Activated naive CD4-positive, alpha-beta T cell treated with Interleukin-2 at 50 U/mL for 16 hours (primary cell): ENCODE results near the gene SLC35E2B.
"Not testable (repeated sequence)": the region's sequence is repeated elsewhere in the genome, so short reads cannot be mapped to it uniquely, and the experiment has no call there.

Experiments
- DNase-seq: peaks from one replicate; pipeline ENCODE4 v3.0.0-alpha.2; 2020

SLC35E2B gene

DNA sequence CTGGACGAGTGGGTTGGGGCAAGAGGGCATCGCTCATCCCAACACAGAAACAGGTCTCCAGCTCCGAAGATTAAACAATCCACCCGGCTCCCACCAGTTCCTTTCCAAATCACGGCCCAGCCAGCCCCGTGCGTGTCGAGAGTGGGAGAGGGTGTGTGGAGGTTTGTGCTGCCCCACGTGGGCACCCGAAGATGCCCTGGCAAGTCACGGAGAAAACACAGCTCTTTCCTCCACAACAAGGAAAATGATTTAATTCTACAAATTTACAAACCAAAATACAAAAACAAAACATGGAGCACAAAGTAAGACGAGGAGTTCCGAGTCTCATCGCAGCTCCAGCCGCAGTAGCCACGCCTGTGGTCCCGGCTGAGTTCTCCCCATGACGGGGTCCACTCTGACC lies 9.9 kb upstream of the SLC35E2B start:
- DNase-seq: not testable (repeated sequence)

DNA sequence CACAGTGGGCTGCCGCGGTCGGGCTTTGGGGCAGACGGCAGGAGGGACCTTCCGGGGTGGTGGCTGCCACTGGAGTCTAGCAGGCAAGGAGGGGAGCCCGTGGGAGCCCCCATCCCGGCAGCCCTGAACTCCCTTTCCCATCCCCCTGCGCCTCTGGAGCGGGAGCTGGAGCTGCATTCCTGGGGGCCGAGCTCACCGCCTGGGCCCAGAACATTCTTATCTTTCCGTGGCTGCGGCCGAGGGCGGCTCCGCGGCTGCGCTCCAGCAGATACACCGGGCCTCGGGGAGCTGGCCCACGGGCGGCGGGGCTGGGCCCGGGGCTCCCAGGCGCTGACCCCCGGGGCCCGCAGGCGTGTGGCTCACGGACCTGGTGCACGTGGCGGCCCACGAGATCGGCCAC lies 8.0 kb upstream of the SLC35E2B start:
- DNase-seq: not testable (repeated sequence)

DNA sequence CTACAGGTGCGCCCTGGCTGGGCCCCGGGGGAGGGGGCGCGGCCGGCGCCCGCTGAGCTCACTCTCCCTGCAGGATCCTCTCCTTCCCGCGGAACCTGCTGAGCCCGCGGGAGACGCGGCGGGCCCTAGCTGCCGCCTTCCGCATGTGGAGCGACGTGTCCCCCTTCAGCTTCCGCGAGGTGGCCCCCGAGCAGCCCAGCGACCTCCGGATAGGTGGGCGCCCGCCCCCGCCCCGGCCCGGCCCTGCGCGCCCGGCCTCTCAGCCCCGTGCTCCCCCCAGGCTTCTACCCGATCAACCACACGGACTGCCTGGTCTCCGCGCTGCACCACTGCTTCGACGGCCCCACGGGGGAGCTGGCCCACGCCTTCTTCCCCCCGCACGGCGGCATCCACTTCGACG lies 7.5 kb upstream of the SLC35E2B start:
- DNase-seq: not testable (repeated sequence)

DNA sequence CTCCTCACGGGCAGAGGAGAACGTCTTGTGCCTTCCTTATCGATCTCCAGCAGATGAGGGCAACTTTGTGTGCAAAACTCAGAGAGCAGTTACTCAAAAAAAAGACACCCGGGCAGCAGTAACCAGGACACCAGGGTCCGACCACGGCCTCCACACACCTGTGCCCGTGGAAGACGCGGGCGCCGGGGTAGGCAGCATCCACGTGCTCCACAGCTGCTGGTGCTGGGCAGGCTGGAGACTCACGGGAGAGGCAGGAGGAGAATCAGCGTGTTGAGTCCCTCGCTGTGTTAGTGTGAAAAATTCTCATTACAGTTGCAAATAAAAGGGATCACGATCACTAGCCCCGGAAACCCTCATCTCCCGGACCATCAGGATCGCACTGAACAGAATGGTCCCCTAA lies 6.5 kb upstream of the SLC35E2B start:
- DNase-seq: not testable (repeated sequence)

DNA sequence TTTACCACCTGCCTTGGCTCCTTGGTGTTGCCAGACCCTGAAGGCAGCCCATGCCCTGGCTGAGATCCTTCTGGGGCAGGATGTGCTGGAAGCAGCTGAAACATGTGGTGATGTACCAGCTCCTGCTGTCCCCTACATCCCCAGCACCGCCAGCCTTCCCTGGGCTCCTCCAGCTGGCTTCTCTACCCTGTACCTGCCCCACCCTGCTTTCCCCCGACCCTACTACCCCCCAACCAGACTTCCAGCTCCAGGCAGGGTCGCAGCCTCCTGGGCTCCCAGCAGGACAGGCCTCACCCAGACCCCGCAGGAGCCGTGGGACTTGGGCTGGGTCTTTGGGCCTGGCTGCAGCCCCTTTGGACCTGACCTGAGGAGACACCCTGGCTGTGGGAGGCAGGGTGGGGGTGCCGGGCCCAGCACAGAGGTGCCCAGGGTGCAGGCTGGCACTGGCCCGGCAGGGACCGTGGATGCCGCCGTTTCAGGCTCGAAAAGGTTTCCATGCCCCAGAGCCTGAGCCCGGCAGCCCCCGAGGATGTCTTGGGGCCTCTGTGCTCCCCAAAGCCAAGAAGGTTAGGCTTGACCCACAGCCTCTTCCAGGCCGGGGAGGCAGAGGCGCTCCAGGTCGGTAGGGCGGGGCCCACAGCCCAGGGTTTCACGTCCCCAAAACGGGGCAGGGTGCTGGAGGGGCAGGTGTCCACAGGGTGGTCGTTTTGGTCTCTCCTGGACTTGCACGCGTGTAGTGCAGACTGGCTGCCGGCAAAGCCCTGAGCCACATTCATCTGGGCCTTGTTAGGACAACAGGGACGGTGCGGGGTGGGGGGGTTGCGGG lies 5.0 kb upstream of the SLC35E2B start:
- not testable (repeated sequence) for DNase-seq

DNA sequence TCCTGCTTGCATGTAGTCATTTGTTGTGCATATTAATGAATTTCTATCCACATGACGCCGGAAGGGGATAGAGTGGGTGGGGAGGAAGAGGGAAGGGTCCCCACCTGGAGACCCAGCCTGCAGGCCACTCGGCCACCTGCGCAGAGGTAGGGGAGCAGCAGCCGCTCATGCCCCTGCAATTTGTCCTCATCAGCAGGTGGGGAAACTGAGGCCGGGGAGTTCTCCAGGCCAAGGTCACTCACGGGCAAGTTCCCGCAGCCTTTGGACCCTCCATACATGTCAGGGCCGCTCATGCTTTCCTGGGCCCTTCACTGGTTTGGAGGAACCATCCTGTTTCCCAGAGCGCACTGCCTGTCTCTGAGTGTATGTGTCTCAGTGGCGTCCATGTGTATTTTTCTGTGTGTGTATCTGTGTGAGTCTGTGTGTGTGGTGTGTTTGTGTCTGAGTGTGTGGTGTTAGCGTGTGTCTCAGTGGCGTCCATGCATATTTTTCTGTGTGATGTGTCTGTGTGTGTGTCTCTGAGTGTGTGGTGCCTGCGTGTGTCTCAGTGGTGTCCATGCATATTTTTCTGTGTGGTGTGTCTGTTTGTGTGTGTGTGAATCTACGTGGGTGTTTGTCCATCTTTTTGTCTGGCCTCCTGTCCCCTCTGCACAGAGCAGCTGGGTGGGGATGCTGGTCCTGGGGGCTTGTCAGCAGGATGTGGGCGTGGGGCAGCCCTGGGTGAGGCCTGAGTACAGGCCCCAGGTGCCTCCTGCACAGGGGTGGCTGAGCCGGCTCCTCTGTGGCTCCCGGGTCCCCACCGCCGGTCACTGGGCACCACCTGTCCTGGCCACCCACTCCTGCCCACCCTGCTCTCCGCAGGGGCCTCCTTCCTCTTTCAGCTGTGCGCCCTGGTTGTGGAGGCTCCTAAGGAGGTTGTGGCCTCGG lies 4.1 kb upstream of the SLC35E2B start:
- not testable (repeated sequence) for DNase-seq

DNA sequence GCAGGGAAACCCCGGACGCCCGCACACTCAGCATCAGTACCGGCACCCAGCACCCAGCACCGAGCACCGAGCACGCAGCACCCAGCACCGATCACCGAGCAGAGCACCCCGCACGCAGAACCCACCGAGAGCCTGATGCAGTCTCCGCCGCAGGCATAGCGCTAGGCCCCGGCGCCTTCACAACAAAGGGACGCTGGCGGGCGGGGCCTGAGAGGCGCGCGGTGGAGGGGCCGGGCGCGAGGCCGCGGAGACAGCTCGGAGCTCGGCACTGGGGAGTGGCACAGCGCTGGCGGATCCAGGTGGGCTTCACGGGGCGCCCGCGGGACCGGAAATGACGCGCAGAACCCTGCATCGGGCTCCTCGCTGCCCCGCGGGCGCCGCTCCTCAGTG lies 276 bp downstream of the SLC35E2B start:
- DNase-seq: peak; percentile 62

DNA sequence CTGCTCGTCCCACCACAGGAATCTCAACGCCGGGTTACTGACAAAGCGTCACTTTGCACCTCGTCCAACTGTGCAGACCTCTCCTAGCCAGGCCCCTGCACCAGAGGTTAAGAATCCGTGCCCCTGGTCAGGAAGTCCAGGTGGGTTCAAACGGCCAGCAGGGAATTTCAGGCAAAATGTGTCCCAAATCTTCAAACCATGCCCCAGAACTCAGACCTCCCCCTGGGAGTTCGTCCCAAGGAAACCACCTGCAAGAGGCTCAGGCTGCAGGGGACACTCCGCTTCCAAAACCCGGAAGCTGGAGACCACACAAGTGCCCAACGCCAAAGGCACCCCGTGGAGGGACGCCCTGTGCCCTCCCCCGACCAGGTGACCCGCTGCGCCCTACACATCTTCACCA lies 1.2 kb downstream of the SLC35E2B start:
- DNase-seq: not testable (repeated sequence)

DNA sequence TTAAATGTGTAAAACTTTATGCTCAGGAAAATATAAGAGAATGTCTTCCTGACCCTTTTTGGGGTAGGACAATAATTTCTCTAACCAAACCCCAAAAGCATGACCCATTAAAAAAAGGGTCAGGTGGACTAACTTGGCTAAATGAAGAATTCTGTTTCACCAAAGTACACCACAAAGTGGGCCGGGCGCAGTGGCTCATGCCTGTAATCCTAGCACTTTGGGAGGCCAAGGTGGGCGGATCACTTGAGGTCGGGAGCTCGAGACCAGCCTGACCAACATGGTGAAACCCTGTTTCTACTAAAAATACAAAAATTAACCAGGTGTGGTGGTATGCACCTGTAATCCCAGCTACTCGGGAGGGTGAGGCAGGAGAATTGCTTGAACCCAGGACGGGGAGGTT lies 3.1 kb downstream of the SLC35E2B start:
- DNase-seq: not testable (repeated sequence)

DNA sequence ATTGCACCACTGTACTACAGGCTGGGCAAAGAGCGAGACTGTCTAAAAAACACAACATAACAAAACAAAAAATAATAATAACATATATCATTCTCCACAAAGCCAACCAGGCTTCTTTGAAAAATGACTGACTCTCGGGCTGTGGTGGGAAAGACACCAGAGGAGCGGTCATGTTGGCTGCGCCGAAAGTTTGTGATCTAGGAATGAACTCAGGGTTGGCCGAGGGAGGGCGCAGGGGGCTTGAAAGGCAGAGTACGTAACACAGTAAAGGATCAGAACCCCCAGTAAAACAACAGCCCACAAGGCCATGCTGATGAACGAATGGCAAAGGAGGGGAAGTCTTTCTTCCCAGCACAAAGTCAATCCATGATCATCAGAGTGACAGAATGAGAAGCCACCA lies 4.7 kb downstream of the SLC35E2B start:
- no peak for DNase-seq

DNA sequence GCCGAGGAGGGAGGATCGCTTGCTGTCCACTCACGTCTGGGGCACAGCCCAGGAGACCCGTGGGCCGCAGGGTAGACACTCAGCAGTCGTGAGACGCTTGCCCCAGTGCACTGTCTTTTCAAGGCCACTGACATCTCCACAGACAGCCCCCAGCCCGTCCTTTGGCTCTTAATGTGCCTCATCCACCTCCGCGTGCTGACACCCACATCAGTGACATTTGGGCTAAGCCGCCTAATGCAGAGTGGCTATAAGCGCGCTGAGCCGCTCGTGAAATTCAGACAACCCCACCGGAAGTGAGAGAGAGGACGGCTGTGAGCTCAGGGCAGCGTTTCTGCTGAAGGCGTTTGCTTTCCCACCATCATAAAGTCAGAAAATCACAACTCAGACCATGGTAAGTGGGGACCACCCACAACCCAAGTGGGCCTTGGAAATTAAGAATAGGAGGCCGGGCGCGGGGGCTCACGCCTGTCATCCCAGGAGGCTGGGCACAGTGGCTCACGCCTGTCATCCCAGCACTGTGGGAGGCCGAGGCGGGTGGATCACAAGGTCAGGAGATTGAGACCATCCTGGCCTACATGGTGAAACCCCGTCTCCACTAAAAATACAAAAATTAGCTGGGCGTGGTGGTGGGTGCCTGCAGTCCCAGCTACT lies 8.4 kb downstream of the SLC35E2B start:
- no peak for DNase-seq

DNA sequence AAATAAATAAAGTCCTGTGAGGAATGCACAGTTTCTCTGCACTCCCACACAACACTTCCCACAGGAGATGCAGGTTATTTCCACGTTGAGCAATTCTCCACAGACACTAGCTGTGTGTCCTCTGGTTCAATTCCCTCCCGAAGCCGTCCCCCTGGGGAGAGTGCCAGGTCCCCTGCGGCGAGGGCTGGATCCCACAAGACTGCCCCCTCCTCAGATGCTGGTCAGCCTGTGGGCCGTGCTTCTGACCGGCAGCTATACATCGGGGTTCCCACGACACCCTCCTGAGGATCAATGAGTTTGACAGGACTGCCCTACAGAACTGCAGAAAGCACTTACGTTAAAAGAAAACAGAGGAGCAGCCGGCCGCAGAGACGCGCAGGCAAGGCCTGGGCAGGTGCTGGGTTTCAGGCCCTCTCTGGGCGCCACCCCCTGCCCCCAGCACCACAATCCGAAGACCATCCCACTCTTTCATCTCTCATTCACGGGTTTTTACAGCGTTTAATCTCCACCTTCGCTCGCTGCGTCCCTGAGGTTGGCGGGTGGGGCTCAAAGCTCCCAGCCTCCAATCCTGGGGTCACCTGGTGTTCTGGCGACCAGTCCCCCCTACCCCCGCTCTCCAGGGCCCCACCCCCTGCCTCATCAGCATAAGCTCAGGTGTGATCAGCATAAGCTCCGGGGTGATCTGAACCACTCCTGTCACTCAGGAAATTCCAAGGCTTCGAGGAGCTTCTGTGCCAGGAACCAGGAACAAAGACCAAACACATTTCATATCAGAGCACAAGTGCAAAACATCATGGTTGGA lies 9.3 kb downstream of the SLC35E2B start:
- DNase-seq: no peak

DNA sequence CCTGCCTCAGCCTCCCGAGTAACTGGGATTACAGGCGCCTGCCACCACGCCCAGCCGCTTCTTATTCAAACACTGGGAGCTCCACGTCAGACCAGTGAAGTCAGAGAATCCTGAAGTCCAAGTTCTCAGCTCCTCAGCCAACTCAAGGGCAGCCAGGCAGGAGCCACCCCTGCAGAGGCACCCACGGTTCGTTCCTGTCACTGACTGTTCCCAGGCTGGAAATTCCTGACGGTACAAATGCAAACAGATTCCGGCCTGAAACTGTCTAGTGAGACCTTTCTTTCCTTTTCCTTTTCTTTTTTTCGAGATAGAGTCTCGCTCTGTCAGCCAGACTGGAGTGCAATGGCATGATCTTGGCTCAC lies 11.7 kb downstream of the SLC35E2B start:
- no peak for DNase-seq

DNA sequence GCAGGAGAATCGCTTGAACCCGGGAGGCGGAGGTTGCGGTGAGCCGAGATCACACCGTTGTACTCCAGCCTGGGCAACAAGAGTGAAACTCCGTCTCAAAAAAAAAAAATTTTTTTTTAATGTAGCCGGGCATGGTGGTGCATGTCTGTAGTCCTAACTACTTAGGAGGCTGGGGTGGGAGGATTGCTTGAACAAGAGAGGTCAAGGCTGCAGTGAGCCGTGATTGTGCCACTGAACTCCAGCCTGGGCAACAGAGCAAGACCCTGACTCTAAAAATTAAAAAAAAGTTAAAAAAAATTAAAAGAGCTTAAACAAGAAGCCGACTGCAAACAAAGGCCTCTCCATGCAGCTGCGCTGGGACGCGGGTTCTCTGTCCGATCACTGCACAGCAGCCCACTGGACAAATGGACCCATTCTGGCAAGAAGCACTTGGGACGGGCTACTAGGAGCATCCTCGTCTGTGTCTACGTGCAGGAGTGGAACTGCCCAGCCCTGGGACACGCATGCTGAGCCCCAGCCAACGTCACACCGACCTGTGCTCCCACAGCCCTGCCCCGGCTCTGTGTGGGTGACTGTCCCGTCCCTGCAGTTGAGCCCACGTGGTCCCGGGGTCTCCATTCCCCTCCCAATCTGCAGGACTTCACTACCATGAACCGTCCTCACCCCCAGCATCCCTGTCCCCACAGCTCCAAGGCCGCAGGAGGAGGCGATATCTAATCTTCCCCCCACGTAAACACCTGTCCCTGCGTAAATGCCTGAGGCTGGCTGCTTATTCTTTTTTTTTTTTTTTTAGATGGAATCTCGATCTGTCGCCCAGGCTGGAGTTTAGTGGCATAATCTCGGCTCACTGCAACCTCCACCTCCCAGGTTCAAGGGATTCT lies 12.3 kb downstream of the SLC35E2B start:
- DNase-seq: no peak

DNA sequence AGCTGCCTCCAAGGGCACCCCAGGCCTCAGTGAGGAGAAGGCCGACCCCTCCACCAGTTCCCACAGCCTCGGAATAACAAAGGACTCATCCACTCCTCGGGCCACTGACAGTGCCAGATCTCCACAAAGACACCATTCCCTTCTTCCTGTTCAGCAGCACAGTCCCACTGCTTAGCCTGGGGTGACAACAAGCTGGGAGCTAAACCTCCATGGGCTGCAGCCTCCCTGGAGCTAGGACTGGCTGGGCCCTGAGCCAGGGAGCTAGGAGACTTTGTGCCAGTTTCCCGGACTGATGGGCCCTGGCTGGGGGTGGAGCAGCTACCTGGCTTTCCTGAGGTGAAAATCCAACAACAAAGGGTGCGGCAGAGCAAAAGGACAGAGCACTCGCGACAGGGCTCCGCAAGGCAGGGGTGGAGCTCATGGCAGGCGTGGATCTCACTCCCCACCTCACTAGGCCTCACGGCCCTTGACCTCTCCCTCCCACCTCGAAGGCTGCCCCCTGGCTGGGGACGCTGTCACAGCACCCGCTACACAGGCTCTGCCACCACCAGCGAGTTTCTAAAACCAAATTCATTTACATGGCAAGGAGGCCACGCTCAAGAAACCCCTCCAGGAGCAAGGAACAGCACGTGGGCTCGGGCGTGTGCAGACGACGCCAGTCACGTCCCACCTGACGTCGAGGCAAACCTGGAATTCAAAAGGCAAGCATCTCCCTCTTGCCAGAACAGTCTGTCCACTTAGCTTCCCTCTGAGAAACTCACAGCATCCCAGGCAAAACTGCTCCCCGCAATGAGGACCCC lies 13.8 kb downstream of the SLC35E2B start:
- DNase-seq: no peak

DNA sequence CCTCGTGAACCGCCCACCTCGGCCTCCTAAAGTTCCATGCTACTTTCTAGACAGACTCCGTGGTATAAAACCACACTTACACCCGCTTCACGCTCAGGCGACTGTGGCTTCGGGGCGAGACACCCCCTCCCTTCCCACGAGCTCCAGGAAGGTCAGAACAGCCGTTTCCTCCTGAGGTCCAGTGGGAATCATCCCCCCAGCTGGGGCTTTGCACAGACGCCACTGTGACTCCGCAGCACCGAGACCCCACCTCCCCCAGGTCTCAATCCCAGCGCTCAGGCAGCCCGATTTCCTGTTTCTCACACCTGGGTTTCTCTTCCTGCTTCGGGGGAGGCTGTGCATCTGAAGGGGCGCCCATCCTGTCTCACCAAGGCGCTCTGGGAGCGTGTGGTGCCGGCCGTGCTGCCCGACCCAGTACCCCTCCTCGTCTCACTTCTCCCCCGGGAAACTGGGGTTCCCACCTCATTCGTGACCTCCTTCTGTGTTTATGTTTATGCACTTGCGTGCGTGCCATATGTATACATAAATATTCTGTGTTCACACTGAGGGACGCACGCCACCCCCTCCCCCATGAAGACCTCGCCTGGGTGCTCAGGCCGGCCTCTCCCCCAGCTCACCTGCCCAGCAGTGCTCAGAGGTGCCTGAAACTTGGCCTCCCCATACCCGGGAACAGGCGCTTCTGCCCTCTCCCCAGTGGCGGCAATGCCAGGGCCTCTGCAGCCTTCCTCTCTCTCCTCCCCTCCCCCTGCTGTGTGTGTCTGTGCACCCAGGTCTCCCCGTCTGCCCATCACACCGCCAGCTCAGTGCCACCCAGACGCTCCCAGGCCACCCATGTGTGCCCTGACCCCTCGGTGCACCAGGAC lies 14.6 kb downstream of the SLC35E2B start:
- DNase-seq: peak; percentile 58

DNA sequence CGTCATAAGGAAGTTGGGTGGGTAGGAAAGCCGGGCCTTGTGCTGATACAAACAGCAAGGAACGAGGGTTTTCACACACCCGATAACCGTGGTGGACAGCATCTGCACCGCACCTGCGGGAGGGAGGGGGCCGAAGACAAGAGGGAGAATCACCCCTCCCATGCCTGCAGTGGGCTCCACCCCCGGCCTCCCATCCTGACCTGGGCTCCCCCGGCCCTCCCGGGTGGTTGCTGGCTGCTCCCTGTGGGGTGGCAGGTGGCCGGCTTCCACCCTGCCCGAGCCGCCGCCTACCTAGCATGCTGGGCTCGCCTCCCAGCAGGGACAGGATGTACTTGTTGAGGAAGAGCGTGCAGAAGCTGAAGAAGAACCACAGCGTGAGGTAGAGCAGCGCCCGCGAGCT lies 16.5 kb downstream of the SLC35E2B start:
- not testable (repeated sequence) for DNase-seq

DNA sequence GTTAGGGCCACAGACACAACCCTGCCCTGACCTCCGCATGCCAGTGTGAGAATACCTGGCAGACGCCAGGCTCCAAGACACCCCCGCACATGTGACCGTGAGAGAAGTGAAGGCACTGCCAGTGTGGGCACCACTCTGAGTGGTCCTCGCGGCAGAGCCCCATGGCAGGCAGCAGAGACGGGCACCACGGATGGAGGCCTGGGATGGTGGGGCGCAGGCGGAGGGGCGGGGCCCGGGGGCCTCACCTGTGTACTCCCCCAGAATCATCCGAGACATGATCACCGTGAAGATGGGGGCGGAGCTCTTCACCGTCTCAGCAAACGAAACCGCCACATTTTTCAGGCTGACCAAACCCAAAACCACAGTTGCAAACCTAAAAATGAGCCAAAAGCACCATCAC lies 17.4 kb downstream of the SLC35E2B start:
- not testable (repeated sequence) for DNase-seq

DNA sequence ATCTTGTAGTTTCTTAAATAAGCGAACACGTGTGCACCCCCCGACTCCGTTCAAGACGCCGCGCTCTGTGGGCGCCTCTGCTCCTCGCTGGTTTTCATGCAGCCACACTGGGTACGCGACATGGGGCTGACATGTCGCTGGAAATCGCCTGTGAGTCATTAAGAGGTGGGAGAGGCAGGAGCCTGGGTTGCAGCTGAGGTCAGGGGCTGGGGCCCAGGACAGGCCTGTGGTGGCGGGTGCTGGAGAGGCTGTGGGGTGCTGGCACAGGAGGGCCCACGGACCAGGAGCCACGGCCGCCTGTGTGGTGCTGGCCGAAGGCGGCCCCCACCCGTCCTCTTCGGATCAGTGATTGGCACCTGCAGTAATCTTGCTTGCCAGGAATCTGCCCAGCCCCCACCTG lies 17.8 kb downstream of the SLC35E2B start:
- DNase-seq: not testable (repeated sequence)
